ENCODE results near the gene CDK17. TPM values are rescaled to one million over a fixed set of nuclear protein-coding genes. Genes with fewer than 3 reads are reported as not detected.

The CDK17 gene
- total RNA-seq, 1 experiment from 2014 or later: 21.4 TPM

DNA sequence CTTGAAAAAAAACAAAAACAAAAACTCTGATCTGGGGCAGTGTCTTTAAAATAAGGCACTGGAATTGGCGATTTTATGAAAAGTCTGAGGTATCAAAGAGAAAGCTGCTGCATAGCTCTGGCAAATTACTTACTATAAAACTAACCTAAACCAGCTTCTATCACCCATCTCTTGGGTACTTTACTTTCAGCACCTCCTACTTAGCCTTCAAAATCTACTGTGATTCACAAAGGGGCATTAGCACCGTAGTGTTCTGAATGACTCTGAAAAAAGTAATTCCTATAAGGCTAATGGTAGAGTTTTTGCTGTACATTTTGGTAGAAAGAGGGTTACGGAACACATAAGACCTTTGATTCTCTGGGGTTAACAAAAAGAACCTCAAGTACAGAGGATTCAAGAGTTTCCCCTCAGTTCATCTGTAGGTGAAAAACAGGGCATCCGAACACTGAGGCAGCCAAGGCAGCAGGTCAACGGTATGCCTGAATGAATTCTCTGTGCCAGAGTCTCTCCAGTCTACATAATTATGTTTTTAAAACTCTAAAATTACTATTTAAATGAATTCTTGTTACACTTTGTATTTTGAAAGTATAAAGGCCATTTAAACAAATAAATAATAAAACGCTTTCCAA is 104.6 kb downstream of the CDK17 start (continued):
- TF ChIP-seq, protein P1, sequence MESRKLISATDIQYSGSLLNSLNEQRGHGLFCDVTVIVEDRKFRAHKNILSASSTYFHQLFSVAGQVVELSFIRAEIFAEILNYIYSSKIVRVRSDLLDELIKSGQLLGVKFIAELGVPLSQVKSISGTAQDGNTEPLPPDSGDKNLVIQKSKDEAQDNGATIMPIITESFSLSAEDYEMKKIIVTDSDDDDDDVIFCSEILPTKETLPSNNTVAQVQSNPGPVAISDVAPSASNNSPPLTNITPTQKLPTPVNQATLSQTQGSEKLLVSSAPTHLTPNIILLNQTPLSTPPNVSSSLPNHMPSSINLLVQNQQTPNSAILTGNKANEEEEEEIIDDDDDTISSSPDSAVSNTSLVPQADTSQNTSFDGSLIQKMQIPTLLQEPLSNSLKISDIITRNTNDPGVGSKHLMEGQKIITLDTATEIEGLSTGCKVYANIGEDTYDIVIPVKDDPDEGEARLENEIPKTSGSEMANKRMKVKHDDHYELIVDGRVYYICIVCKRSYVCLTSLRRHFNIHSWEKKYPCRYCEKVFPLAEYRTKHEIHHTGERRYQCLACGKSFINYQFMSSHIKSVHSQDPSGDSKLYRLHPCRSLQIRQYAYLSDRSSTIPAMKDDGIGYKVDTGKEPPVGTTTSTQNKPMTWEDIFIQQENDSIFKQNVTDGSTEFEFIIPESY (IDR thresholded peaks at IDR 0.05; ENCODE audit: extremely low read depth, insufficient replicate concordance, low read length): no peak
- TF ChIP-seq TCF7L2 (IDR thresholded peaks at IDR 0.05; ENCODE audit: borderline replicate concordance, extremely low read depth, insufficient read depth, insufficient read length): no peak

GRCh38 chr12:96294831-96295230 is 105.4 kb downstream of the CDK17 start:
- ATAC-seq: no peak
- Histone ChIP-seq H3K4me1 (ENCODE audit: control insufficient read depth in 1 of 2, insufficient read depth in 2 of 2, low read length in 2 of 2) (no peaks in the 10 kb centered on the region), H3K4me3 (replicated peaks in 1 of 2; ENCODE audit: low read depth in 1 of 2, low read length in 2 of 2) (no peak overlapping the region), H2AFZ (ENCODE audit: low read depth, low read length, poor library complexity, severe bottlenecking) (no peak overlapping the region), H4K20me1 (ENCODE audit: insufficient read depth) (no peaks in the 10 kb centered on the region), H3K36me3 (ENCODE audit: control insufficient read depth in 1 of 2, insufficient read depth in 2 of 2, low read length in 2 of 2) (no peaks in the 10 kb centered on the region), H3K79me2 (ENCODE audit: insufficient read depth, low read length) (no peaks in the 10 kb centered on the region), H3K27ac (ENCODE audit: low read depth, low read length) (no peak overlapping the region), H3K9me3 (ENCODE audit: control insufficient read depth in 1 of 2, insufficient read depth in 1 of 2, low read depth in 1 of 2, low read length in 2 of 2) (no peaks in the 10 kb centered on the region), H3K27me3 (ENCODE audit: insufficient read depth, low read length) (no peaks in the 10 kb centered on the region), H3K9me2 (ENCODE audit: insufficient read depth) (no peaks in the 10 kb centered on the region), H3K9ac (ENCODE audit: low read length) (no peak overlapping the region), H3K4me2 (ENCODE audit: low read length) (no peak overlapping the region)
- TF ChIP-seq SIN3A (IDR thresholded peaks at IDR 0.05; ENCODE audit: low read depth): no peak
- intact Hi-C loops (cut with micrococcal nuclease): no loop called here
- no peak for DNase-seq (ENCODE audit: low read depth, low spot score)
- ChIA-PET RAD21 (ENCODE audit: low non-redundant PET in 1 of 2, low total read pairs in 2 of 2, uncharacterized antibody in 2 of 2, unreplicated experiment in 2 of 2) (no interaction called here), POLR2A (no interaction called here), CTCF (no interaction called here)
- no TSS peak for BruUV-seq (replicated peaks)

DNA sequence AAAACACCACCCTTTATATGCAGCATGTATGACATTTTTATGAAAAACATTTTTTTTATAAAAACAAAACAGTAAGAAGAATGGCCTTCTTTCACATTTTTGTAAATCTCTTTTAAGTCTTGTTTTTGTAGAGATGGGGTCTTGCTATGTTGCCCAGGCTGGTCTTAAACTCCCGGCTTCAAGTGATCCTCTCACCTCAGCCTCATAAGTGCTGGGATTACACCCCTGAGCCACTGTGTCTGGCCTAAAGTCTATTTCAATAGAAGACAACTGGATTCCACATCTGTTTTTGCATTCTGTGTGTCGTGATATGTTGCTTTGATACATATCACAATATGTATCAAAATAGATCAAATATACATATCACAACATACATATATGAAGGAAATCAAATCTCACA is 107.1 kb downstream of the CDK17 start:
- H3K4me2 ChIP-seq (ENCODE audit: low read length): no peak overlapping the region
- RAD21 ChIA-PET (ENCODE audit: low non-redundant PET in 1 of 2, low total read pairs in 2 of 2, uncharacterized antibody in 2 of 2, unreplicated experiment in 2 of 2): no interaction called here
- no peaks in the 10 kb centered on the region for H3K4me1 ChIP-seq (ENCODE audit: control insufficient read depth in 1 of 2, insufficient read depth in 2 of 2, low read length in 2 of 2)
- H3K27me3 ChIP-seq (ENCODE audit: insufficient read depth, low read length): no peaks in the 10 kb centered on the region
- H3K9me2 ChIP-seq (ENCODE audit: insufficient read depth): no peaks in the 10 kb centered on the region
- BruUV-seq (replicated peaks): no TSS peak
- CTCF ChIA-PET: no interaction called here
- H2AFZ ChIP-seq (ENCODE audit: low read depth, low read length, poor library complexity, severe bottlenecking): no peak overlapping the region
- H4K20me1 ChIP-seq (ENCODE audit: insufficient read depth): no peaks in the 10 kb centered on the region
- H3K36me3 ChIP-seq (ENCODE audit: control insufficient read depth in 1 of 2, insufficient read depth in 2 of 2, low read length in 2 of 2): 0 out of 4 replicates have a peak, but pooled peaks cover 0 to 3% of the 10 kb centered on the region in 2 experiments
- no peak for ATAC-seq
- intact Hi-C loops (cut with micrococcal nuclease): no loop called here
- no peaks in the 10 kb centered on the region for H3K9me3 ChIP-seq (ENCODE audit: control insufficient read depth in 1 of 2, insufficient read depth in 1 of 2, low read depth in 1 of 2, low read length in 2 of 2)
- H3K9ac ChIP-seq (ENCODE audit: low read length): no peak overlapping the region
- no peak overlapping the region for H3K4me3 ChIP-seq (replicated peaks in 1 of 2; ENCODE audit: low read depth in 1 of 2, low read length in 2 of 2)
- POLR2A ChIA-PET: no interaction called here
- no peaks in the 10 kb centered on the region for H3K79me2 ChIP-seq (ENCODE audit: insufficient read depth, low read length)
- TF ChIP-seq SIN3A (IDR thresholded peaks at IDR 0.05; ENCODE audit: low read depth) (no peak), ZFX (IDR thresholded peaks at IDR 0.05) (no peak)
- TF ChIP-seq, protein P2, sequence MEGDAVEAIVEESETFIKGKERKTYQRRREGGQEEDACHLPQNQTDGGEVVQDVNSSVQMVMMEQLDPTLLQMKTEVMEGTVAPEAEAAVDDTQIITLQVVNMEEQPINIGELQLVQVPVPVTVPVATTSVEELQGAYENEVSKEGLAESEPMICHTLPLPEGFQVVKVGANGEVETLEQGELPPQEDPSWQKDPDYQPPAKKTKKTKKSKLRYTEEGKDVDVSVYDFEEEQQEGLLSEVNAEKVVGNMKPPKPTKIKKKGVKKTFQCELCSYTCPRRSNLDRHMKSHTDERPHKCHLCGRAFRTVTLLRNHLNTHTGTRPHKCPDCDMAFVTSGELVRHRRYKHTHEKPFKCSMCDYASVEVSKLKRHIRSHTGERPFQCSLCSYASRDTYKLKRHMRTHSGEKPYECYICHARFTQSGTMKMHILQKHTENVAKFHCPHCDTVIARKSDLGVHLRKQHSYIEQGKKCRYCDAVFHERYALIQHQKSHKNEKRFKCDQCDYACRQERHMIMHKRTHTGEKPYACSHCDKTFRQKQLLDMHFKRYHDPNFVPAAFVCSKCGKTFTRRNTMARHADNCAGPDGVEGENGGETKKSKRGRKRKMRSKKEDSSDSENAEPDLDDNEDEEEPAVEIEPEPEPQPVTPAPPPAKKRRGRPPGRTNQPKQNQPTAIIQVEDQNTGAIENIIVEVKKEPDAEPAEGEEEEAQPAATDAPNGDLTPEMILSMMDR (IDR thresholded peaks at IDR 0.05 in 2 of 3, conservative IDR thresholded peaks at IDR 0.05 in 1 of 3; ENCODE audit: borderline replicate concordance in 1 of 3, insufficient read depth in 1 of 3, low read depth in 2 of 3, low read length in 2 of 3): no peak
- DNase-seq (ENCODE audit: low read depth, low spot score): no peak
- no peak overlapping the region for H3K27ac ChIP-seq (ENCODE audit: low read depth, low read length)

All from HCT116 (cell line).